Loucy (cell line): ENCODE measurements around the gene HSD3B2.

Source experiments
- CTCF ChIP-seq: fragments of 200-600 bp; sonication (generic); conservative IDR thresholded peaks from 2 replicates; pipeline ENCODE4 v1.5.1; 2014; ENCODE audit warnings: mild to moderate bottlenecking, antibody characterized with exemption, low read length
- EZH2phosphoT487 ChIP-seq: fragments of 200-600 bp; IDR thresholded peaks from 2 replicates; pipeline ENCODE4 v1.6.1; 2018; ENCODE audit warnings: antibody characterized with exemption, mild to moderate bottlenecking, moderate library complexity, borderline replicate concordance

GRCh38 chr1:119390526-119390925 lies 24.4 kb upstream of the HSD3B2 start:
- TF ChIP-seq CTCF (no peak), EZH2phosphoT487 (no peak)
